ENCODE data around the gene ZGLP1.

ZGLP1 gene

DNA sequence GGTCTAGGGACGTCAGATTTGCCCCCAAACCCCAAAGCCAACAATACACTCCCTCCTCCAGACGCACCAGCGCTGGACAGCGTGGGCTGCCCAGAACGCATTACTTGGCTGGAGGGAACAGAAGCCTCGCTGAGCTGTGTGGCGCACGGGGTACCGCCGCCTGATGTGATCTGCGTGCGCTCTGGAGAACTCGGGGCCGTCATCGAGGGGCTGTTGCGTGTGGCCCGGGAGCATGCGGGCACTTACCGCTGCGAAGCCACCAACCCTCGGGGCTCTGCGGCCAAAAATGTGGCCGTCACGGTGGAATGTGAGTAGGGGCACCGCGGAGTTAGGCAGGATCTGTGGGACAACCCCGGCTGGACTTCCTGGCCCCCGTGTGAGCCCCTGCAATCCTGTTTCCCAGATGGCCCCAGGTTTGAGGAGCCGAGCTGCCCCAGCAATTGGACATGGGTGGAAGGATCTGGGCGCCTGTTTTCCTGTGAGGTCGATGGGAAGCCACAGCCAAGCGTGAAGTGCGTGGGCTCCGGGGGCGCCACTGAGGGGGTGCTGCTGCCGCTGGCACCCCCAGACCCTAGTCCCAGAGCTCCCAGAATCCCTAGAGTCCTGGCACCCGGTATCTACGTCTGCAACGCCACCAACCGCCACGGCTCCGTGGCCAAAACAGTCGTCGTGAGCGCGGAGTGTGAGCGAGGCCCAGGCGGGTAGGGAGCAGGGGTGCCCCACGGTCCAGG lies 15.8 kb downstream of the ZGLP1 start:
- Histone ChIP-seq H3K36me3 (replicated peaks; ENCODE audit: insufficient read depth, low read length) (no peaks in the 10 kb centered on the region), H3K4me2 (ENCODE audit: low read depth, low read length) (no peak overlapping the region), H3K27me3 (replicated peaks; ENCODE audit: insufficient read depth, low read length) (peaks cover 29% of the 10 kb centered on the region), H2AFZ (ENCODE audit: low read length) (no peak overlapping the region), H3K4me1 (ENCODE audit: low read length) (peaks cover 28% of the 10 kb centered on the region), H3K4me3 (ENCODE audit: low read length) (no peak overlapping the region), H3F3A (ENCODE audit: insufficient read depth, low read length) (0 out of 2 replicates have a peak, but pooled peaks cover 6% of the 10 kb centered on the region), H3K9me2 (replicated peaks; ENCODE audit: insufficient read depth, low read length) (no peaks in the 10 kb centered on the region), H3K9ac (ENCODE audit: low read length) (no peak overlapping the region), H4K20me1 (ENCODE audit: insufficient read depth, low read length) (no peaks in the 10 kb centered on the region), H3K9me3 (replicated peaks; ENCODE audit: insufficient read depth, low read length) (no peaks in the 10 kb centered on the region), H3K27ac (ENCODE audit: low read length) (no peak overlapping the region), H3K79me2 (ENCODE audit: low read length) (no peaks in the 10 kb centered on the region)
- no peak for DNase-seq
- no peak for TF ChIP-seq EZH2phosphoT487 (IDR thresholded peaks at IDR 0.05; ENCODE audit: low read length)
- no peak for TF ChIP-seq EZH2 (optimal IDR thresholded peaks at IDR 0.05; ENCODE audit: low read depth, low read length)
- TF ChIP-seq CTCF (IDR thresholded peaks at IDR 0.05; ENCODE audit: low read length), result no peak

DNA sequence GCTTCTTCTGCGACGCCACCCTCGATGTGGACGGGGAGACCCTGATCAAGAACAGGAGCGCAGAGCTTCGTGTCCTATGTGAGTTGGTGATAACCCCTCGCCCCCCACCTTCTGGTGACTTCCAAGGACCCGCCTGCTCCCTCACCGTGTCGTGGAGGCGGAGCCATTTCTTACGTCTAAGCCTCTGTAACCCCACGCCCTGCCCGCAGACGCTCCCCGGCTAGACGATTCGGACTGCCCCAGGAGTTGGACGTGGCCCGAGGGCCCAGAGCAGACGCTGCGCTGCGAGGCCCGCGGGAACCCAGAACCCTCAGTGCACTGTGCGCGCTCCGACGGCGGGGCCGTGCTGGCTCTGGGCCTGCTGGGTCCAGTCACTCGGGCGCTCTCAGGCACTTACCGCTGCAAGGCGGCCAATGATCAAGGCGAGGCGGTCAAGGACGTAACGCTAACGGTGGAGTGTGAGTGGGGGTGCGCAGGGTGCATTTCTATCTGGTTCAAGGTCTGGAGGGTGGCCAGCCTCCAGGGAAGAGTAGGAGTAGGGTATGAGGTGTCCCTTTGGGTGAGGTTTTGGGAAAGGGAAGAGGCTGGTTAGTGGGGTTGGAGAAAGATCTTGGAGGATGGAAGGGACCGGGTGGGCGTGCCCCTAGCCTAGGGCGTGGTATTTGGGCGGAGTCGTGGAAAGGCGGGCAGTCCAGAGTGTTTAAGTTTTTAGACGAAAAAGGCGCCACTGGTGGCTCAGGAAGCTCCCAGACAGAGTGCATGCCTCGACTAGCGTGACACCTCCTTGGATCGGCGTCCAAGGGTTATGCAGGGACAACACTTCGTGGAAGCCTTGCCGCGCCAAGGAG lies 16.6 kb downstream of the ZGLP1 start:
- H3K36me3 ChIP-seq (replicated peaks; ENCODE audit: insufficient read depth, low read length), result no peaks in the 10 kb centered on the region
- H3F3A ChIP-seq (ENCODE audit: insufficient read depth, low read length), result 0 out of 2 replicates have a peak, but pooled peaks cover 6% of the 10 kb centered on the region
- TF ChIP-seq CTCF (IDR thresholded peaks at IDR 0.05; ENCODE audit: low read length), result no peak
- no peak for TF ChIP-seq EZH2phosphoT487 (IDR thresholded peaks at IDR 0.05; ENCODE audit: low read length)
- no peak overlapping the region for H3K27ac ChIP-seq (ENCODE audit: low read length)
- no peak overlapping the region for H3K9ac ChIP-seq (ENCODE audit: low read length)
- peaks cover 29% of the 10 kb centered on the region for H3K27me3 ChIP-seq (replicated peaks; ENCODE audit: insufficient read depth, low read length)
- H3K4me1 ChIP-seq (ENCODE audit: low read length), result peaks cover 33% of the 10 kb centered on the region
- peak overlapping the region; percentile 92 for H3K4me2 ChIP-seq (ENCODE audit: low read depth, low read length)
- DNase-seq, result no peak
- H3K4me3 ChIP-seq (ENCODE audit: low read length), result peak overlapping the region; percentile 55
- H2AFZ ChIP-seq (ENCODE audit: low read length), result peak overlapping the region; percentile 73
- H3K9me3 ChIP-seq (replicated peaks; ENCODE audit: insufficient read depth, low read length), result no peaks in the 10 kb centered on the region
- no peaks in the 10 kb centered on the region for H3K79me2 ChIP-seq (ENCODE audit: low read length)
- H3K9me2 ChIP-seq (replicated peaks; ENCODE audit: insufficient read depth, low read length), result no peaks in the 10 kb centered on the region
- H4K20me1 ChIP-seq (ENCODE audit: insufficient read depth, low read length), result no peaks in the 10 kb centered on the region

GRCh38 chr19:10292206-10292788 lies 17.3 kb downstream of the ZGLP1 start:
- TF ChIP-seq CTCF (IDR thresholded peaks at IDR 0.05; ENCODE audit: low read length) (no peak), EZH2 (optimal IDR thresholded peaks at IDR 0.05; ENCODE audit: low read depth, low read length) (no peak), EZH2phosphoT487 (IDR thresholded peaks at IDR 0.05; ENCODE audit: low read length) (no peak)
- H3K9me2 ChIP-seq (replicated peaks; ENCODE audit: insufficient read depth, low read length), result no peaks in the 10 kb centered on the region
- peaks cover 29% of the 10 kb centered on the region for H3K27me3 ChIP-seq (replicated peaks; ENCODE audit: insufficient read depth, low read length)
- no peak overlapping the region for H3K9ac ChIP-seq (ENCODE audit: low read length)
- H3K36me3 ChIP-seq (replicated peaks; ENCODE audit: insufficient read depth, low read length), result no peaks in the 10 kb centered on the region
- DNase-seq, result peak; percentile 73
- H3K4me2 ChIP-seq (ENCODE audit: low read depth, low read length), result peak overlapping the region; percentile 92
- H3F3A ChIP-seq (ENCODE audit: insufficient read depth, low read length), result 0 out of 2 replicates have a peak, but pooled peaks cover 6% of the 10 kb centered on the region
- no peak overlapping the region for H3K27ac ChIP-seq (ENCODE audit: low read length)
- peak overlapping the region; percentile 73 for H2AFZ ChIP-seq (ENCODE audit: low read length)
- no peaks in the 10 kb centered on the region for H4K20me1 ChIP-seq (ENCODE audit: insufficient read depth, low read length)
- peak overlapping the region; percentile 55 for H3K4me3 ChIP-seq (ENCODE audit: low read length)
- no peaks in the 10 kb centered on the region for H3K9me3 ChIP-seq (replicated peaks; ENCODE audit: insufficient read depth, low read length)
- no peaks in the 10 kb centered on the region for H3K79me2 ChIP-seq (ENCODE audit: low read length)
- H3K4me1 ChIP-seq (ENCODE audit: low read length), result peaks cover 33% of the 10 kb centered on the region
